Stimulated activated CD4-positive, alpha-beta T cell treated with anti-CD3 and anti-CD28 coated beads, Interleukin-1b, Interleukin-23, amount 100 ng/mL, for 1 hour (primary cell): Measurements from ENCODE around the gene ANKS1A.
"Not testable (repeated sequence)": the region's sequence is repeated elsewhere in the genome, so short reads cannot be mapped to it uniquely, and the experiment has no call there.

ENCODE experiments used
- DNase-seq, 2 donors: peaks; one replicate each; pipeline ENCODE4 v3.0.0-alpha.2; 2020; ENCODE audit warnings: low read depth in 2 of 2

The ANKS1A gene

DNA sequence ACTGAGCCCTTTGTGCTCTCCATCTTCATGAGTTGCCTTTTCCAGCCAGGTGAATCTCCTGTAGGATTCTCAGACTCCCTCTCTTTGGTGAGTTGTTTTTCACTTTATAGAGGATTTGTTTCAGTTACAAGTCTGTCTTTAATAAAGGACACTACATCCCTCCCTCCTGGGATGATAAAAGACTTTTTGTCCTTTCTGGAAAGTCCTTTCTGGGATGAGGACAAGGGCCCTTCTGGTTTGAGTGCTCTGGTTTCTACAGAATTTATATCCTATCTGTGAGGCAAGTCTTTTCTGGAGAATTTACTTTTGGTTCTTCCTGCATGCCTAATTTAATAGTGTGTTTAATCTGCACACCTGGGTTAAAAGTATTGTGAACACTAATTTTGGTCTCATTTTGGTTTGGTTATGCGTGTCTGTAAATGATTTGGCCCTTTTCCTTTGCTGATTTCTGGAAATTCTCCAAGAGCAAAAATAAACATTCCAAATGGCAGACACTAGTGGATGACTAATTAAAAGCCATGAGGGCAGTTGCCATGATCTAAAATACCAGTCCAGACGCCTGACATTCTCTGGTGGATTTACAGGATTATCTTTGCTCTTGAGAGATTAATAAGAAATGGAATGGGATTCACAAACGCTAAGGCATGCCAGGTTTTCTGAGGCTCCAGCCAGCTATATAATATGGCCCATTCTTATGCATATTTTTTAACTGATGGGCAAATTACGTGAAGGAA, 207.2 kb downstream of the ANKS1A start:
- no peak for DNase-seq

DNA sequence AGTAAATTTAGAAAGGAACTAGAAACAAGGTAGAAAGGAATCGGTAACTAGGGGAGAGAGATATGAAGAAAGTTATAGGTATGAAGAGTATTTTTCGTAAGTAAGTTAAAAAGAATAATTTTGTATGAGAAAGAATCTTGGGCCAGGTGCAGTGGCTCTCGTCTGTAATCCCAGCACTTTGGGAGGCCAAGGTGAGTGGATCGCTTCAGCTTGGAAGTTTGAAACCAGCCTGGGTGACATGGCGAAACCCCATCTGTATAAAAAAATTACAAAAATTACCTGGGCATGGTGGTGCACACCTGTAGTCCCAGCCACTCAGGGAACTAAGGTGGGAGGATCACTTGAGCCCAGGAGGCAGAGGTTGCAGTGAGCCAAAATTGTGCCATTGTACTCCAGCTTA, 210.1 kb downstream of the ANKS1A start:
- no peak for DNase-seq

DNA sequence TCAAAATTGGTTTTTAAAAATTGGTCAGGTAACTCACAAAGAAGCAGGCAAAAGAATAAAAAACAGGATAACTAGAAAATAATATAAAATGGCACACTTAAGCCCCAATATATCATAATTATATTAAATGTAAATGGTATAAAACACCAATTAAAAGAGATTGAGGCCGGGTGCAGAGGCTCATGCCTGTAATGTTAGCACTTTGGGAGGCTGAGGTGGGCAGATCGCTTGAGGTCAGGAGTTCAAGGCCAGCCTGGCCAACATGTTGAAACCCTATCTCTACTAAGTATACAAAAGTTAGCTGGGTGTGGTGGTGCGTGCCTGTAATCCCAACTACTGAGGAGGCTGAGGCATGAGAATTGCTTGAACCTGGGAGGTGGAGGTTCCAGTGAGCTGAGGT, 216.0 kb downstream of the ANKS1A start:
- no peak for DNase-seq

DNA sequence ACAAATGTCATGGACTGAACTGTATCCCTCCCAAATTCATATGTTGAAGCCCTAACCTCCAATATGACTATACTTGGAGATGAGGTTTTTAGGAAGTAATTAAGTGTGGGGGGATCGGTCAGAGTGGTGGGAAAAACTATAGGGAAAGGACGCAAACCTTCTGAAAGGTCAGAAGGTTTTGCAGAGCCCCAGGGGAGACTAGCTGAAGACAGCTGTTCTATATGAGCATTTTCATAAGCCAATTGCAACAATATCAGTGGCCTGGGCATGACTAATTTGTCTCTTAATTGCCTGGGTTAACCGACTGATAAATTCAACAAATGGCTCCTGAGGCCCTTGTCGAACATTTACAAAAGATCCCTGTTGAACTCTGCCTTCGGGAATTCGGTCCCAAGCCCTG, 217.0 kb downstream of the ANKS1A start:
- not testable (repeated sequence) for DNase-seq

DNA sequence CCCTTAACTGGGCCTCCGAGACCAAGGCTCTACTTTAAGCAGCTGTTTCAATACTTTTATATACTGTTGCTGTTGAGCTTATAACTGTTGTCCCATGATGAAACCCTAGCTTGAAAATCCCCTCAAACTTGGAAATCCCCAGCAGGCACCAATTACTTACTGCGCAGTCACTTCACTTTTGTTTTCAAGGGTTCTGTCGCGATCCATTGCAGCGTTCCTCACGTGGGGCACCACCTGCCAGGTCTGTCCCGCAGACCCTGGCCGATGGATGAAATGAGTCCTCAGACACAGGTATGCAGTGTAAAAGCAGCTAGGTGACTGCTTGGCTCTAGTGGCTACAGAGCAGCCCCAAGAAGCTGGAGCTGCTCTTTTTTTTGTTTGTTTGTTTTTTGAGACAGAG, 218.2 kb downstream of the ANKS1A start:
- not testable (repeated sequence) for DNase-seq

DNA sequence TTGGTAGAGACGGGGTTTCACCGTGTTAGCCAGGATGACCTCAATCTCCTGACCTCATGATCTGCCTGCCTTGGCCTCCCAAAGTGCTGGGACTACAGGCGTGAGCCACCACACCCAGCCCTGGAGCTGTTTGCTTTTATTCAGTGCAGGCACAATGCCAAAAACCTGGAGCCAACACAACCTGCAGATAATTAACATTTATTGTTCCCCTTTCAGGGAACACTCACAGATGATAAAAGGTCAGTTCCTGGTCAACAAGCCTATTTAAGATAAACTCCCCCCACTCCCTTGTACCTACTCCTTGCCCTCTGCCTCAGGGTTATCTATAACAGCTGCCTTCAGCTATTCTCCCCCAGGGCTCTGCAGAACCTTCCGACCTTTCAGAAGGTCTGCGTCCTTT, 218.7 kb downstream of the ANKS1A start:
- DNase-seq = not testable (repeated sequence)

DNA sequence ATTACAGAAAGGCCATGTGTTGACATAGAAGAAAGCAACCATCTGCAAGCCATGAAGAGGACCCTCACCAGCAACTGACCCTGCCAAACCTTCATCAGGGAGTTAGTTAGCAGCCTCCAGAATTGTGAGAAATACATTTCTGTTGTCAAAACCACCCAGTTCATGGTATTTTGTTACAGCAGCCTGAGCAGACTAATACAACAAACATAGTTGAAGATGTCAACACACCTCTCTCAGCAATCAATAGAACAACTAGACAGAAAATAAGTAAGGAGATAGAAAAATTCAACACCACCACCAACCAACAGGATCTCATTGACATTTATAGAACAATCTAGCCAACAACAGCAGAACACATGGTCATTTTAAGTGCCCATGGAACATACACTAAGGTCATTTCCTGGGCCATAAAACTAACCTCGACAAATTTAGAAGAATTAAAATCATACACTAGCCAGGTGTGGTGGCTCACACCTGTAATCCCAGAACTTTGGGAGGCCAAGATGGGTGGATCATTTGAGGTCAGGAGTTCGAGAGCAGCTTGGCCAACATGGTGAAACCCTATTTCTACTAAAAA, 219.3 kb downstream of the ANKS1A start:
- DNase-seq = no peak

DNA sequence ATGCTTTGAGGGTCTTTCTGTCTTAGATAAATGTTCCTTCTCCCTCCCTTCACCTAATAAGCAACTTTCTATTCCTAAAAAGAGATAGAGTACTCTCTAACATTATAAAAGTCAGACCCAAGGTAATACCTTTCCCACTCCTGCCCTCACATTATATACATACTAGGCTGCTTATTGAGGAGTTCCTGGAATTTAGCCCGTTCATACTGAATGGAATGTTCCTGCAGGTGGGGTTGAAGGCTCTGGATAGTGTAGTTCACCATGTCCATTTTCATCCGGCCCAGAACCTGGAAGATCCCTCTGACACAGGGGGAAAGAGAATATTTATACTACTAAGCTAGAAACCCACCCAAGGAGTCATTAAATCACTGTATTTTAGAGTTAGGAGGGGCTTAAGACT, 231.7 kb downstream of the ANKS1A start:
- DNase-seq = no peak

DNA sequence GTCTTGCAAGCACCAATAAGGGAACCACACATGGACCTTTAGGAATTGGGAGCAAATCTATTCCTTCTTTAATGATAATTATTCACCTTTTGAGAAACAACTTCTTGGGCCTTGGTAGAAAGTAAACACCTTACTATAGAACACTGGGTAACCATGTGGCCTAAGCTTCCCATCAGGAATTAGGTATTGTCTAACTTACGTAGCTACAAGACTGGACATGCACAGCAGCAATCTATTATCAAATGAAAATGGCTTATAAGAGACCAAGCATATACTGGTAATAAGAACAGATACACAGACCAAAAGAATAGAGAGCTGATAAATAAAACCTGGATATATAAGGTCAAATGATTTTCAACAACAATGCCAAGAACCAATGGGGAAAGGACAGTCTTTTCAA, 235.3 kb downstream of the ANKS1A start:
- DNase-seq = no peak

DNA sequence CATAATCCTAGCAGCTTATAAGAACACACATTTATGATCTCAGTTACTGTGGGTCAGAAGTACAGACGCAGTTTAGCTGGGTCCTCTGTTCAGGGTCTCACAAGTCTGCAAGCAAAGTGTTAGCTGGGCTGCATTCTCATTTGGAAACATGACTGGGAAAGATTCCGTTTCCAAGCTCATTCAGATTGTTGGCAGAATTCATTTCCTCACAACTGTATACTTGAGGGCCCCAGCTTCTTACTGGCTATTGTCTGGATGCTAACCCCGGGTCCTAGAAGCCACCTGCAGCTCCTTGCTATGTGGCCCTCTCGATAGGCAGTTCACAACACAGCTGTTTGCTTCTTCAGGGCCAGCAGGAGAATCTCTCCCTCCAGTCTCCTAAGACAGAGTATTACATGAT, 239.0 kb downstream of the ANKS1A start:
- no peak for DNase-seq

DNA sequence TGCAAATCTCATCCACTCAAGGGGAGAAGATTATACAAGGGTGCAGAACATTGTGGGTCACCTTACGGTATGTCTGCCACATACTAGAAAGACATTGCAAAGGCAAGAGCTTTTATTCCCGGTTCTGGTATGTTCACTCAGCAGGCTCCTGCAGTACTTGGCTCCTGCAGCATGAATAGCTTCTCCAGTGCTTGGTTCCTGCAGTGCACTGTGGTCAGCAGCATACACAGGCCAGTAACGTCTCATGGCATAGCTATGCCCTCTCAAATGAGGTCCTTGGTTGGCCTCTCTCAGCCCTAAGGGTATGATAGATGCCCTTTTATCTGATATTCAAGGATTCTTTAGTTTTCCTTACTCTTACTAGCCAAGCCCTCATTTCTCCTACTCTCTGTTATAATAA, 239.4 kb downstream of the ANKS1A start:
- DNase-seq = no peak

DNA sequence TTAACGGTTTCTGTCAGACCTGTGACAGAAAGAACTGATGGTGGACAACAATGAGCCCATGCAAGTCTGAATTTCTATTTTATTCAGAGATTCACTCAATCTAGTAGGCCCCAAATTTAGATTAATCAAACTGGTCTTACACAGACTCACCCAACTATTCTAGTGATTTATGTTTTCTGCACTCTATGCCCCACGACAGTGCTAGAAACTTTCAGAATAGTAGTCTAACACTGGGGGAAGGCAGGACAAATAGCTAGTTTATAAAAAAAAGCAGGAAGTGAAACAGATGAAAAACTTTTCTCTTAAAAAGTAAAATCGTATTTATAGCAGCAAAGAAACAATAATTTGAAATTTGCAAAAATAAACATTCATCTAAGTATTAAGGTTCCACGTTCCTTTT, 247.1 kb downstream of the ANKS1A start:
- no peak for DNase-seq

DNA sequence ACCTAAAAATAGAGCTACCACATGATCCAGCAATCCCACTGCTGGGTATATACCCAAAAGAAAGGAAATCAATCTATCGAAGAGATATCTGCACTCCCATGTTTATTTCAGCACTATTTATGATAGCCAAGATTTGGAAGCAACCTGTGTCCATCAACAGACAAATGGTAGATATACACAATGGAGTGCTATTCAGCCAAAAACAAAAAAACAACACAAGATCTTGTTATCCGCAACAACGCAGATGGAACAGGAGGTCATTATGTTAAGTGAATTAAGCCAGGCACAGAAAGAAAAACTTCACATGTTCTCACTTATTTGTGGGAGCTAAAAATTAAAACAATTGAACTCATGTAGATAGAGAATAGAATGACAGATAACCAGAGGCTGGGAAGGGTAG, 249.1 kb downstream of the ANKS1A start:
- DNase-seq = not testable (repeated sequence)

DNA sequence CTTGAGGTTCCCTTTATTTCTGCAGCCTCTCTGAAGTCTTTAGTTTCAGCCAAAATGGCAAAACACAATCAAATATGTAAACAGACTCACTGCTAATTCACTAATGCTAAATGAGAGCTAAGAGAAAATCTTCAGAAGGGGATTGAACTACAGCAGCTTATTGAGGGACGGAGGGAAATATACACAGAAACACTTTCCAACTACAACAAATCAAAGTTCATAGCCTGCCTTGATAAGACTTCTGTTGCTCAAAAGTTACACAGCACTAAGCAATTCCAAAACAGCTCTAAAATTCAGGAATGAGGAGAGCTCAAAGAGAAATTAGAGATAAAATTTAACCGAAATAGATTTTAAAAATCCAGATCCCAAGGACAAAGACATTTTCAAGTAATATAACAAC, 250.4 kb downstream of the ANKS1A start:
- no peak for DNase-seq

DNA sequence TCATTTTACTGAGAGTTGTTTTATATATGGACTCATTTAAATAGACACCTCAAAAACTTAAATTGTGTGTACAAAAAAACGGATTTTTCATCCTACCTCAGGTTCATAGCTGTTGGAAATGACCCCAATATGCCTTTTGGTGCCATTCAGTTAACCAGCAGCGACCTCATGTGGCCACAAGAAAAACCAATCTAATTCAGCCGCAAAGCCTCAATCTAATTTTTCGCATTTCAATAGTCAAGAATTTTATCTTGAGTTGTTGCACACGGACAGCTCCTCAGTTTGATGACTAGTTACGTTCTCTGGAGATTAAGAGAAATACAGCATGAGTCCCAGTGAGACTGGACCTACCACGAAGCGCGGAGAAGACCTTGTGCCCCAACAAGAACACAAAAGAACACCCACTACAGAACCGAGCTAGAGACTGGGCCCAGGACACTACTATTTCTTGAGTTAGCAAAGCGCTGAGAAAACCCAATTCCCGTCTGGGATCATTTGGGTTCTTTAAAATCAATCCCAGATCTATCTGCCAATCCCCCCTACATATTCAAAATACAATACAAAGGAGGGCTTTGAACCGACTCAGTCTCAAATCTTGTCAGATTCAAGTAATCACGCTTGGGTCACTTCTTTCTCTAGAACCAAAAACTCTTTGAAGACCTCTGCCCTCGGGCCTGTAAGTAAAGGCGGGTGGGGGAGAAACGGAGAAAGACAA, 251.0 kb downstream of the ANKS1A start:
- no peak for DNase-seq

DNA sequence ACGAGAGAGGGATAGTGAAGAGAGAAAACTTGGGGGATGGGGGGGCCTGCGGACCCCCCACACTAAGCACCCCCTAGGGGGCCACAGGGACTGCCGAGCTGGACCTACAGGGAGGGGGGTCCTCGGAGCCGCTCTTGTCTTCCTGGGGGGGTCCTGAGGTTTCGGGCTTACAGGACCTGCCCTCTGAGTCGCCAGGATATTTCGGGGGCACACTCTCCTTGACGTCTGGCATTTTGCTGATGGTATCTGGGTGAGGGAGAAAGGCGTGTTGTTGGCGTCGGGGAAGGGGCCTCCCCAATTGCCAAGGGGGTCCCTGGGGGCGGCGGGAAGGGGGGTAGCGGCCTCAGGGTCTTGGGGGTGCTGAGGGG, 251.6 kb downstream of the ANKS1A start:
- no peak for DNase-seq
